H1 (cell line): ENCODE results near the gene LYL1. TPM values are rescaled to one million over a fixed set of nuclear protein-coding genes. Genes with fewer than 3 reads are reported as not detected.

ENCODE experiments used
- CTCF ChIA-PET: fragments of 300-600 bp; sonication (Branson Sonifier 250); formaldehyde crosslinking; loops from one replicate; lab custom pipeline; 2021; ENCODE audit not compliant: partially characterized antibody; lab: Charles Lee
- POLR2A ChIA-PET: fragments of 300-600 bp; sonication (Branson Sonifier 250); formaldehyde crosslinking; loops from one replicate; lab custom pipeline; 2021; ENCODE audit warnings: inconsistent platforms; ENCODE audit not compliant: partially characterized antibody; lab: Charles Lee
- DNase-seq, 2 experiments: peaks; one replicate each; pipeline versions ENCODE4 v3.0.0 to v3.0.0-alpha.2; 2010 to 2022; ENCODE audit warnings: low spot score in 2 of 2, low read depth in 1 of 2, mixed read lengths in 1 of 2
- FAIRE-seq: peaks from 2 replicates; lab custom pipeline; 2011; peaks lifted over from hg19 to GRCh38; lab: Jason Lieb, UNC
- H2AFZ ChIP-seq: 2 replicates; pipeline ENCODE4 v1.8.1; 2012; ENCODE audit warnings: low read length, inconsistent platforms
- H2AK5ac ChIP-seq: 2 replicates; pipeline ENCODE4 v1.6.1; 2013; ENCODE audit warnings: low read depth, low read length
- H2BK120ac ChIP-seq: replicated peaks from 2 replicates; pipeline ENCODE3; 2013; ENCODE audit warnings: low read depth, low read length, inconsistent platforms
- H2BK12ac ChIP-seq: 2 replicates; pipeline ENCODE4 v1.6.1; 2013; ENCODE audit warnings: low read depth, low read length
- H2BK15ac ChIP-seq: 2 replicates; pipeline ENCODE4 v1.6.1; 2013; ENCODE audit warnings: low read length
- H2BK20ac ChIP-seq: 2 replicates; pipeline ENCODE4 v1.6.1; 2013; ENCODE audit warnings: low read length
- H2BK5ac ChIP-seq: 2 replicates; pipeline ENCODE4 v1.6.1; 2013; ENCODE audit warnings: low read depth, low read length
- H3K14ac ChIP-seq: 2 replicates; pipeline ENCODE4 v1.6.1; 2013; ENCODE audit warnings: inconsistent platforms; ENCODE audit not compliant: insufficient read length
- H3K18ac ChIP-seq: 2 replicates; pipeline ENCODE4 v1.6.1; 2013; ENCODE audit warnings: low read length; ENCODE audit errors: extremely low read depth
- H3K23ac ChIP-seq: 2 replicates; pipeline ENCODE4 v1.6.1; 2013; ENCODE audit warnings: inconsistent platforms; ENCODE audit not compliant: insufficient read length
- H3K23me2 ChIP-seq: 2 replicates; pipeline ENCODE4 v1.6.1; 2013; ENCODE audit warnings: low read depth, low read length
- H3K27ac ChIP-seq: 2 replicates; pipeline ENCODE4 v1.6.1; 2011; ENCODE audit warnings: low read depth, low read length, inconsistent platforms
- H3K27me3 ChIP-seq, 4 experiments: replicated peaks in 1 of 4; 1 replicate in 1 of 4; 2 replicates in 3 of 4; pipeline versions ENCODE4 v1.6.1 to v1.8.1; 2011 to 2013; ENCODE audit warnings: low read length in 3 of 4, mild to moderate bottlenecking in 3 of 4, inconsistent platforms in 2 of 4, mixed read lengths in 2 of 4, moderate library complexity in 1 of 4; ENCODE audit not compliant: control insufficient read depth in 3 of 4, insufficient read depth in 3 of 4; ENCODE audit errors: extremely low read depth in 1 of 4
- H3K36me3 ChIP-seq, 4 experiments: 2 replicates each; pipeline versions ENCODE4 v1.6.1 to v1.8.1; 2011 to 2013; ENCODE audit warnings: mild to moderate bottlenecking in 4 of 4, low read length in 3 of 4, moderate library complexity in 2 of 4, control low read depth in 1 of 4, inconsistent platforms in 1 of 4; ENCODE audit not compliant: insufficient read depth in 4 of 4, control insufficient read depth in 2 of 4
- H3K4ac ChIP-seq: replicated peaks from 2 replicates; pipeline ENCODE3; 2013; ENCODE audit warnings: low read length, low read depth, mixed read lengths, inconsistent platforms; ENCODE audit not compliant: insufficient read length
- H3K4me1 ChIP-seq, 4 experiments: replicated peaks in 1 of 4; 1 replicate in 1 of 4; 2 replicates in 3 of 4; pipeline versions ENCODE4 v1.6.1 to v1.8.1; 2011 to 2013; ENCODE audit warnings: low read length in 3 of 4, inconsistent platforms in 2 of 4, mixed read lengths in 1 of 4; ENCODE audit not compliant: insufficient read depth in 4 of 4, control insufficient read depth in 3 of 4
- H3K4me2 ChIP-seq, 2 experiments: 2 replicates each; pipeline versions ENCODE4 v1.6.1 to v1.8.1; 2011 to 2013; ENCODE audit warnings: low read depth in 2 of 2, low read length in 2 of 2, control low read depth in 1 of 2, inconsistent platforms in 1 of 2, mild to moderate bottlenecking in 1 of 2; ENCODE audit not compliant: insufficient read depth in 1 of 2
- H3K4me3 ChIP-seq, 4 experiments: fragments of 200-600, 300-600 bp in 1 of 4; sonication (generic), shearing (Covaris generic), sonication (Bioruptor Twin) in 1 of 4; 2 replicates each; pipeline versions ENCODE4 v1.5.1 to v1.8.1; 2011 to 2016; ENCODE audit warnings: low read length in 4 of 4, low read depth in 3 of 4, control low read depth in 2 of 4, inconsistent platforms in 2 of 4, mild to moderate bottlenecking in 2 of 4, mixed read lengths in 1 of 4, moderate library complexity in 1 of 4; ENCODE audit not compliant: insufficient read depth in 2 of 4; ENCODE audit errors: extremely low read depth in 1 of 4
- H3K56ac ChIP-seq: replicated peaks from 2 replicates; pipeline ENCODE3; 2013; ENCODE audit warnings: low read depth, mild to moderate bottlenecking, mixed read lengths, low read length, inconsistent platforms; ENCODE audit not compliant: insufficient read length
- H3K79me1 ChIP-seq: 2 replicates; pipeline ENCODE4 v1.6.1; 2013; ENCODE audit warnings: low read depth, low read length, control low read depth
- H3K79me2 ChIP-seq, 2 experiments: 2 replicates each; pipeline versions ENCODE4 v1.6.1 to v1.8.1; 2012 to 2013; ENCODE audit warnings: low read length in 2 of 2, mild to moderate bottlenecking in 2 of 2, inconsistent platforms in 1 of 2; ENCODE audit not compliant: insufficient read depth in 2 of 2, control insufficient read depth in 1 of 2
- H3K9ac ChIP-seq, 4 experiments: replicated peaks in 1 of 4; 1 replicate in 1 of 4; 2 replicates in 3 of 4; pipeline versions ENCODE4 v1.6.1 to v1.8.1; 2011 to 2013; ENCODE audit warnings: low read depth in 3 of 4, low read length in 3 of 4, control low read depth in 2 of 4, mild to moderate bottlenecking in 2 of 4, moderate library complexity in 2 of 4, inconsistent platforms in 1 of 4; ENCODE audit errors: extremely low read depth in 1 of 4
- H3K9me3 ChIP-seq, 2 experiments: 2 replicates each; pipeline versions ENCODE4 v1.6.1 to v1.8.1; 2012 to 2013; ENCODE audit warnings: mild to moderate bottlenecking in 2 of 2, moderate library complexity in 2 of 2, control low read depth in 1 of 2, inconsistent platforms in 1 of 2, low read depth in 1 of 2, low read length in 1 of 2, mixed read lengths in 1 of 2; ENCODE audit not compliant: insufficient read depth in 2 of 2
- H4K20me1 ChIP-seq, 2 experiments: replicated peaks in 1 of 2; 2 replicates each; pipeline versions ENCODE3 to v1.8.1; 2011 to 2013; ENCODE audit warnings: inconsistent platforms in 2 of 2, low read length in 2 of 2, mild to moderate bottlenecking in 1 of 2; ENCODE audit not compliant: insufficient read depth in 2 of 2, control insufficient read depth in 1 of 2
- H4K5ac ChIP-seq: 2 replicates; pipeline ENCODE4 v1.6.1; 2013; ENCODE audit warnings: low read length, low read depth, mixed read lengths, inconsistent platforms; ENCODE audit not compliant: insufficient read length
- H4K8ac ChIP-seq: 2 replicates; pipeline ENCODE4 v1.8.0; 2013; ENCODE audit warnings: mild to moderate bottlenecking, moderate library complexity, low read length, inconsistent platforms; ENCODE audit not compliant: insufficient read depth; ENCODE audit errors: extremely low read depth
- H4K91ac ChIP-seq: replicated peaks from 2 replicates; pipeline ENCODE3; 2013; ENCODE audit warnings: low read length, mixed read lengths, inconsistent platforms; ENCODE audit not compliant: insufficient read length
- CHD2 ChIP-seq: IDR thresholded peaks from 2 replicates; pipeline ENCODE4 v1.6.1; 2012; ENCODE audit warnings: low read length, improper control_type of control experiment
- CTCF ChIP-seq, 3 experiments: IDR thresholded peaks; 1 replicate in 2 of 3; 2 replicates in 1 of 3; pipeline versions ENCODE4 v1.5.1 to v1.6.1; 2011; ENCODE audit warnings: low read length in 3 of 3, mild to moderate bottlenecking in 3 of 3, inconsistent platforms in 2 of 3, low read depth in 1 of 3, moderate library complexity in 1 of 3; ENCODE audit not compliant: insufficient read depth in 1 of 3; ENCODE audit errors: control extremely low read depth in 1 of 3
- NRF1 ChIP-seq: IDR thresholded peaks from 2 replicates; pipeline ENCODE4 v1.6.1; 2011; ENCODE audit warnings: mild to moderate bottlenecking, low read depth, low read length, improper control_type of control experiment
- PHF8 ChIP-seq: fragments of 200-600 bp; sonication (generic); conservative IDR thresholded peaks from 2 replicates; pipeline ENCODE4 v1.7.1; 2012; ENCODE audit warnings: low read depth, mild to moderate bottlenecking, inconsistent platforms, low read length, moderate library complexity
- SAP30 ChIP-seq: fragments of 300-600 bp; sonication (generic); IDR thresholded peaks from 2 replicates; pipeline ENCODE4 v1.7.1; 2012; ENCODE audit warnings: low read length, moderate library complexity, mild to moderate bottlenecking, inconsistent platforms; ENCODE audit not compliant: insufficient read depth, insufficient replicate concordance
- TAF1 ChIP-seq: IDR thresholded peaks from 2 replicates; pipeline ENCODE4 v1.6.1; 2011; ENCODE audit warnings: mild to moderate bottlenecking, low read depth, low read length
- WGBS, 2 experiments: shearing (Covaris generic) in 1 of 2; methylation state at CpG; one replicate each; pipeline versions ENCODE4 v1.1.6 to v1.1.7; 2013 to 2015; ENCODE audit warnings: low lambda C conversion rate in 2 of 2, mixed read lengths in 2 of 2, inconsistent platforms in 1 of 2, low coverage in 1 of 2, missing lambda C conversion rate in 1 of 2; ENCODE audit not compliant: insufficient replicate concordance in 2 of 2, insufficient coverage in 1 of 2, insufficient read length in 1 of 2; ENCODE audit errors: extremely low coverage in 1 of 2, missing lambda C conversion rate in 1 of 2; 5-methylcytosine and 5-hydroxymethylcytosine counted together
- polyA plus RNA-seq, 7 experiments: library from polyadenylated mRNA; depleted of rRNA in 3 of 7; stranded (reverse) in 5 of 7; unstranded in 2 of 7; fragments of >200 nt in 5 of 7; fragments of 200-250 nt in 2 of 7; gene quantifications; 1 replicate in 5 of 7; 2 replicates in 1 of 7; 4 replicates in 1 of 7; pipeline versions ENCODE4 v1.2.1 to v1.2.3, GENCODE V29; 2011 to 2013; ENCODE audit warnings: missing spikeins in 2 of 7, mixed read lengths in 2 of 7
- total RNA-seq: library from RNA; stranded (reverse); fragmentation: NEBNext Ultra II Directional; extraction: Animal tissue kit (Norgen Biotek cat#: 25700); gene quantifications from 2 replicates; pipeline ENCODE4 v1.2.1, GENCODE V29; 2021

The LYL1 gene
- total and polyA plus RNA-seq, 2 of the 8 experiments (the other 6 are each of a cell fraction or from before 2014, with no cell fraction given), result 0.58 to 0.76 TPM

- H3K36me3 ChIP-seq, result no peaks in the 10 kb centered on the region
- no peak overlapping the region for H4K8ac ChIP-seq
- POLR2A ChIA-PET, result interaction anchor here (0.7 to 2.8 kb wide), 9 partner anchors 8 to 140 kb away, joined by 3 to 8 read pairs (median 3); partner anchors contain the start of gene RAD23A
These were observed 17.0 kb downstream of the LYL1 start for GRCh38 chr19:13085666-13086065.

More at GRCh38 chr19:13085666-13086065, 17.0 kb downstream of the LYL1 start:
- Histone ChIP-seq H4K5ac (no peak overlapping the region), H4K20me1 (no peaks in the 10 kb centered on the region), H3K27me3 (peaks cover 0 to 10% (median 4%) of the 10 kb centered on the region in 4 experiments; a peak in 3 of 7 replicates), H2BK120ac (no peak overlapping the region), H3K4me3 (no peak overlapping the region), H2BK20ac (no peak overlapping the region), H3K79me2 (no peaks in the 10 kb centered on the region), H3K4me2 (no peak overlapping the region), H2AFZ (no peak overlapping the region), H2AK5ac (no peak overlapping the region), H3K18ac (no peak overlapping the region), H3K23me2 (no peaks in the 10 kb centered on the region), H2BK5ac (no peak overlapping the region), H3K4ac (no peak overlapping the region), H3K23ac (no peak overlapping the region), H3K4me1 (peaks cover 1 to 11% (median 5%) of the 10 kb centered on the region in 4 experiments; a peak in 6 of 7 replicates), H2BK15ac (no peak overlapping the region), H3K27ac (no peak overlapping the region), H2BK12ac (no peak overlapping the region; the same call in 1 of the 2 replicates), H3K56ac (no peak overlapping the region), H3K9me3 (no peaks in the 10 kb centered on the region), H4K91ac (no peak overlapping the region), H3K9ac (no peak overlapping the region), H3K14ac (no peak overlapping the region), H3K79me1 (no peaks in the 10 kb centered on the region)
- WGBS, 2 experiments, result 84% methylated on average over 7 of the region's 7 CpGs; no CpG with 5 or more reads in 1 of the 2 experiments
- TF ChIP-seq CHD2 (no peak), CTCF (IDR thresholded peaks at IDR 0.05; ENCODE audit: control extremely low read depth in 1 of 3, insufficient read depth in 1 of 3, low read depth in 1 of 3, low read length in 3 of 3) (no peak), PHF8 (no peak), NRF1 (no peak), SAP30 (no peak), TAF1 (no peak)
- CTCF ChIA-PET, result interaction anchor here (0.8 to 48.8 kb wide), 12 partner anchors 9 to 120 kb away, joined by 3 to 1145 read pairs (median 6); no protein-coding TSS in a partner anchor
- FAIRE-seq (no peak), DNase-seq (no peak)
